Astrocyte of the spinal cord (primary cell): ENCODE data around the gene NKAIN4.

Experiments
- DNase-seq: peaks from one replicate; pipeline ENCODE4 v3.0.0; 2011; ENCODE audit warnings: low read depth, low spot score
- H3K4me3 ChIP-seq: 2 replicates; pipeline ENCODE4 v1.5.1; 2011; ENCODE audit warnings: low read depth, mild to moderate bottlenecking, low read length, moderate library complexity
- CTCF ChIP-seq: IDR thresholded peaks from 2 replicates; pipeline ENCODE4 v1.5.1; 2012; ENCODE audit warnings: low read depth, mild to moderate bottlenecking, low read length, inconsistent platforms
- in situ Hi-C: cut with HindIII; loops from 2 replicates; pipeline ENCODE4 v1.10.0; 2017; ENCODE audit warnings: low sequenced_read_pairs

The NKAIN4 gene

GRCh38 chr20:63289311-63290135 lies 35.3 kb upstream of the NKAIN4 start:
- no peak for TF ChIP-seq CTCF
- in situ Hi-C loops: no loop called here
- H3K4me3 ChIP-seq: no peak overlapping the region
- DNase-seq: no peak

GRCh38 chr20:63288581-63289251 lies 34.5 kb upstream of the NKAIN4 start:
- H3K4me3 ChIP-seq: no peak overlapping the region
- no peak for TF ChIP-seq CTCF
- no peak for DNase-seq
- in situ Hi-C loops: no loop called here

- DNase-seq: no peak
- no peak for TF ChIP-seq CTCF
- no peak overlapping the region for H3K4me3 ChIP-seq
- in situ Hi-C loops: no loop called here
Observed at GRCh38 chr20:63287697-63288580, 33.7 kb upstream of the NKAIN4 start.

- TF ChIP-seq CTCF: no peak
- H3K4me3 ChIP-seq: no peak overlapping the region
- in situ Hi-C loops: no loop called here
- DNase-seq: no peak
Observed at GRCh38 chr20:63286781-63287696, 32.8 kb upstream of the NKAIN4 start.

GRCh38 chr20:63285636-63286615 lies 31.7 kb upstream of the NKAIN4 start:
- TF ChIP-seq CTCF: no peak
- in situ Hi-C loops: no loop called here
- no peak for DNase-seq
- H3K4me3 ChIP-seq: no peak overlapping the region
